Endothelial cell of umbilical vein (primary cell): ENCODE results near the gene TNS1.

Experiments used
- EZH2 ChIP-seq: IDR thresholded peaks from 2 replicates; pipeline ENCODE4 v1.6.1; 2012; ENCODE audit warnings: borderline replicate concordance, low read depth, mild to moderate bottlenecking, moderate library complexity, low read length, inconsistent platforms; ENCODE audit not compliant: severe bottlenecking
- FOS ChIP-seq: IDR thresholded peaks from 2 replicates; pipeline ENCODE4 v1.6.1; 2011; ENCODE audit warnings: mild to moderate bottlenecking, low read length, moderate library complexity, borderline replicate concordance; ENCODE audit not compliant: insufficient read depth
- GATA2 ChIP-seq: IDR thresholded peaks from 2 replicates; pipeline ENCODE4 v1.7.0; 2011; ENCODE audit warnings: low read depth, mild to moderate bottlenecking, moderate library complexity, mixed read lengths, low read length; ENCODE audit not compliant: insufficient read length, insufficient read depth
- JUN ChIP-seq: IDR thresholded peaks from 2 replicates; pipeline ENCODE4 v1.6.1; 2011; ENCODE audit warnings: borderline replicate concordance, low read depth; ENCODE audit not compliant: insufficient read length, insufficient read depth
- MYC ChIP-seq: IDR thresholded peaks from one replicate; pipeline ENCODE4 v1.6.1; 2011; ENCODE audit warnings: mild to moderate bottlenecking, low read depth, low read length
- POLR2A ChIP-seq: IDR thresholded peaks from 2 replicates; pipeline ENCODE4 v1.6.1; 2012; ENCODE audit warnings: low read depth, mild to moderate bottlenecking, control low read depth, low read length
- POLR2AphosphoS5 ChIP-seq: IDR thresholded peaks from 2 replicates; pipeline ENCODE4 v1.6.1; 2012; ENCODE audit warnings: low read depth, mild to moderate bottlenecking, control low read depth, low read length, moderate library complexity; ENCODE audit not compliant: insufficient read depth
- TF ChIP-seq, protein P1 (sequence below): IDR thresholded peaks from 2 replicates; pipeline ENCODE4 v1.6.1; 2011; ENCODE audit not compliant: insufficient read depth, insufficient read length
- TF ChIP-seq, protein P2 (sequence below), 2 donors: IDR thresholded peaks; 1 replicate in 1 of 2; 2 replicates in 1 of 2; pipeline ENCODE4 v1.5.1; 2011; ENCODE audit warnings: low read length in 2 of 2, mild to moderate bottlenecking in 2 of 2, moderate library complexity in 2 of 2, control low read depth in 1 of 2, inconsistent platforms in 1 of 2, low read depth in 1 of 2; ENCODE audit not compliant: insufficient read depth in 1 of 2; ENCODE audit errors: extremely low read depth in 1 of 2

DNA sequence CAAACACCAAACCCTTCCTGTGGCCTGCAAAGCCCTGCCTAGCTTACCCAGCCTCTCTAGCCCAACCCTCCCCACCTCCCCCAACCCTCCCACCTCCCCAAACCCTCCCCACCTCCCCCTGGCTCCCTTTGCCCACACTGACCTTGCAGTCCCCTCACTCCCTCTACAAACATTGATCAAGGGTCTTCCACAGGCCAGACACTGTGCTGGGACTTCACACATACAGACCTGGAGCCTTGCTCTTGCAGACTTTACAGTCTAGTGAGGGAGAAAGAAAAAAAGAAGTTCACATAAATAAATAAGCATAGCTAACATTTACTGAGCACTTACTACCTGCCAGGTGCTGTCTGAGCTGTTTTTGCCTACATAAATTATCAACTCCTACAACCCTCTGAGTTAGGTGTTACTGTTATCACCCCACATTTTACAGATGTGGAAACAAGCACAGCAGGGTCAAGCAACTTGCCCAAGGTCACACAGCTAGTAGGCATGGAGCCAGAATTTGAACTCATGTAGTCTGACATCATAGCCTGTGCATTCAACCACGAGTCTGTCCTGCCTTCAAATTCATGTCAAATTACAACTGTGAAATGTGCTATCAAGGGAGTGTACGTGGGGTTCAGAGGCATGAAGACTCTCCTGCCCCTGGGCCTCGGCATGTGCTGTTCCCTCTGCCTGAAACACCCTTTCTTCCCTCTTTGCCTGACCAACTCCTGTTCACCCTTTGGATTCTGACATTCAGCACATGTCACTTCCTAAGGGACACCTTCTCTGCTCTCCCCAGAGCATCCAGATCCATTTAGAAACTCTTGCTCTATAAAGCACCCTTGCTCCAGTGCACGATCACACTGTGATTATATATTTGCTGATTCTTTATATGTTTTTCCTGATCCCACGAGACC, 209.9 kb downstream of the TNS1 start:
- TF ChIP-seq EZH2 (no peak), POLR2AphosphoS5 (no peak), GATA2 (no peak), POLR2A (no peak), MYC (no peak), JUN (no peak), FOS (no peak)
- TF ChIP-seq, protein P1, sequence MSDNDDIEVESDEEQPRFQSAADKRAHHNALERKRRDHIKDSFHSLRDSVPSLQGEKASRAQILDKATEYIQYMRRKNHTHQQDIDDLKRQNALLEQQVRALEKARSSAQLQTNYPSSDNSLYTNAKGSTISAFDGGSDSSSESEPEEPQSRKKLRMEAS = no peak
- TF ChIP-seq, protein P2, sequence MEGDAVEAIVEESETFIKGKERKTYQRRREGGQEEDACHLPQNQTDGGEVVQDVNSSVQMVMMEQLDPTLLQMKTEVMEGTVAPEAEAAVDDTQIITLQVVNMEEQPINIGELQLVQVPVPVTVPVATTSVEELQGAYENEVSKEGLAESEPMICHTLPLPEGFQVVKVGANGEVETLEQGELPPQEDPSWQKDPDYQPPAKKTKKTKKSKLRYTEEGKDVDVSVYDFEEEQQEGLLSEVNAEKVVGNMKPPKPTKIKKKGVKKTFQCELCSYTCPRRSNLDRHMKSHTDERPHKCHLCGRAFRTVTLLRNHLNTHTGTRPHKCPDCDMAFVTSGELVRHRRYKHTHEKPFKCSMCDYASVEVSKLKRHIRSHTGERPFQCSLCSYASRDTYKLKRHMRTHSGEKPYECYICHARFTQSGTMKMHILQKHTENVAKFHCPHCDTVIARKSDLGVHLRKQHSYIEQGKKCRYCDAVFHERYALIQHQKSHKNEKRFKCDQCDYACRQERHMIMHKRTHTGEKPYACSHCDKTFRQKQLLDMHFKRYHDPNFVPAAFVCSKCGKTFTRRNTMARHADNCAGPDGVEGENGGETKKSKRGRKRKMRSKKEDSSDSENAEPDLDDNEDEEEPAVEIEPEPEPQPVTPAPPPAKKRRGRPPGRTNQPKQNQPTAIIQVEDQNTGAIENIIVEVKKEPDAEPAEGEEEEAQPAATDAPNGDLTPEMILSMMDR (IDR thresholded peaks at IDR 0.05; ENCODE audit: extremely low read depth in 1 of 2, insufficient read depth in 1 of 2, low read depth in 1 of 2, low read length in 2 of 2) = no peak
